ENCODE results near the gene CLEC6A. TPM values are rescaled to one million over a fixed set of nuclear protein-coding genes. Genes with fewer than 3 reads are reported as not detected.

The CLEC6A gene
- total RNA-seq, 2 donors from 2014 or later, result not detected

- Histone ChIP-seq H3K4me1 (replicated peaks) (no peaks in the 10 kb centered on the region), H3K4me3 (no peak overlapping the region), H3K9me3 (no peaks in the 10 kb centered on the region), H3K27me3 (replicated peaks; ENCODE audit: insufficient read depth) (no peaks in the 10 kb centered on the region), H3K36me3 (no peaks in the 10 kb centered on the region), H3K27ac (no peak overlapping the region)
- TF ChIP-seq POLR2A (IDR thresholded peaks at IDR 0.05), result no peak
- TF ChIP-seq CTCF (IDR thresholded peaks at IDR 0.05), result no peak
- TF ChIP-seq POLR2AphosphoS5 (IDR thresholded peaks at IDR 0.05), result no peak
- 91% methylated on average over 32 of the region's 35 CpGs for WGBS
- no peak for DNase-seq (ENCODE audit: low spot score)
- intact Hi-C loops (cut with DNase I), result no loop called here
Measured at GRCh38 chr12:8446642-8447547, 8.9 kb upstream of the CLEC6A start.

GRCh38 chr12:8449355-8449859 lies 6.4 kb upstream of the CLEC6A start:
- no peaks in the 10 kb centered on the region for H3K27me3 ChIP-seq (replicated peaks; ENCODE audit: insufficient read depth)
- H3K27ac ChIP-seq, result no peak overlapping the region
- WGBS, result 48% methylated on average over 7 of the region's 7 CpGs
- H3K4me3 ChIP-seq, result no peak overlapping the region
- H3K4me1 ChIP-seq (replicated peaks), result no peaks in the 10 kb centered on the region
- no peak for TF ChIP-seq POLR2AphosphoS5 (IDR thresholded peaks at IDR 0.05)
- TF ChIP-seq POLR2A (IDR thresholded peaks at IDR 0.05), result no peak
- TF ChIP-seq CTCF (IDR thresholded peaks at IDR 0.05), result no peak
- DNase-seq (ENCODE audit: low spot score), result no peak
- intact Hi-C loops (cut with DNase I), result no loop called here
- H3K9me3 ChIP-seq, result no peaks in the 10 kb centered on the region
- no peaks in the 10 kb centered on the region for H3K36me3 ChIP-seq

- H3K4me3 ChIP-seq, result no peak overlapping the region
- no peaks in the 10 kb centered on the region for H3K27me3 ChIP-seq (replicated peaks; ENCODE audit: insufficient read depth)
- no peaks in the 10 kb centered on the region for H3K9me3 ChIP-seq
- H3K4me1 ChIP-seq (replicated peaks), result no peaks in the 10 kb centered on the region
- 94% methylated on average over 12 of the region's 12 CpGs for WGBS
- H3K36me3 ChIP-seq, result no peaks in the 10 kb centered on the region
- DNase-seq (ENCODE audit: low spot score), result no peak
- H3K27ac ChIP-seq, result no peak overlapping the region
- intact Hi-C loops (cut with DNase I), result no loop called here
- TF ChIP-seq POLR2A (IDR thresholded peaks at IDR 0.05), result no peak
- no peak for TF ChIP-seq POLR2AphosphoS5 (IDR thresholded peaks at IDR 0.05)
- no peak for TF ChIP-seq CTCF (IDR thresholded peaks at IDR 0.05)
Measured at GRCh38 chr12:8452036-8452435, 3.7 kb upstream of the CLEC6A start.

GRCh38 chr12:8453021-8453513 lies 2.7 kb upstream of the CLEC6A start:
- Histone ChIP-seq H3K36me3 (no peaks in the 10 kb centered on the region), H3K27me3 (replicated peaks; ENCODE audit: insufficient read depth) (no peaks in the 10 kb centered on the region), H3K9me3 (no peaks in the 10 kb centered on the region), H3K4me3 (no peak overlapping the region), H3K27ac (no peak overlapping the region), H3K4me1 (replicated peaks) (no peaks in the 10 kb centered on the region)
- intact Hi-C loops (cut with DNase I), result no loop called here
- TF ChIP-seq POLR2AphosphoS5 (IDR thresholded peaks at IDR 0.05), result no peak
- TF ChIP-seq POLR2A (IDR thresholded peaks at IDR 0.05), result no peak
- no peak for TF ChIP-seq CTCF (IDR thresholded peaks at IDR 0.05)
- DNase-seq (ENCODE audit: low spot score), result no peak
- WGBS, result 38% methylated on average over 4 of the region's 4 CpGs

Measured in prostate gland (tissue), 2 donors.